NOMO-1 (cell line): ENCODE results near the gene REXO1.

Experiments
- DNase-seq, 2 experiments: peaks; one replicate each; lab custom pipeline; 2025; ENCODE audit not compliant: unreplicated experiment in 2 of 2; lab: John Stamatoyannopoulos, UW

REXO1 gene

GRCh38 chr19:1830568-1830967 lies 17.7 kb downstream of the REXO1 start:
- no peak for DNase-seq

GRCh38 chr19:1829958-1830357 lies 18.3 kb downstream of the REXO1 start:
- no peak for DNase-seq

GRCh38 chr19:1828279-1829238 lies 19.7 kb downstream of the REXO1 start:
- no peak for DNase-seq

- no peak for DNase-seq
Observed at GRCh38 chr19:1827566-1828278, 20.6 kb downstream of the REXO1 start.

GRCh38 chr19:1826557-1827521 lies 21.4 kb downstream of the REXO1 start:
- no peak for DNase-seq

GRCh38 chr19:1825909-1826556 lies 22.2 kb downstream of the REXO1 start:
- DNase-seq: peak; percentile 26 to 37

GRCh38 chr19:1824252-1824622 lies 24.0 kb downstream of the REXO1 start:
- DNase-seq: no peak

GRCh38 chr19:1823539-1824251 lies 24.6 kb downstream of the REXO1 start:
- no peak for DNase-seq

- no peak for DNase-seq
Observed at GRCh38 chr19:1823020-1823419, 25.3 kb downstream of the REXO1 start.

- DNase-seq: no peak
Observed at GRCh38 chr19:1822210-1822609, 26.1 kb downstream of the REXO1 start.

GRCh38 chr19:1819341-1820255 lies 28.7 kb downstream of the REXO1 start:
- DNase-seq: no peak

- no peak for DNase-seq
Observed at GRCh38 chr19:1818549-1819195, 29.6 kb downstream of the REXO1 start.

GRCh38 chr19:1817553-1818179 lies 30.6 kb downstream of the REXO1 start:
- DNase-seq: no peak

GRCh38 chr19:1816530-1817298 lies 31.6 kb downstream of the REXO1 start:
- no peak for DNase-seq

GRCh38 chr19:1815605-1816529 lies 32.4 kb downstream of the REXO1 start:
- DNase-seq: no peak
